ENCODE data around the gene AP5S1.
"Not testable (repeated sequence)": the region's sequence is repeated elsewhere in the genome, so short reads cannot be mapped to it uniquely, and the experiment has no call there.

AP5S1 gene

DNA sequence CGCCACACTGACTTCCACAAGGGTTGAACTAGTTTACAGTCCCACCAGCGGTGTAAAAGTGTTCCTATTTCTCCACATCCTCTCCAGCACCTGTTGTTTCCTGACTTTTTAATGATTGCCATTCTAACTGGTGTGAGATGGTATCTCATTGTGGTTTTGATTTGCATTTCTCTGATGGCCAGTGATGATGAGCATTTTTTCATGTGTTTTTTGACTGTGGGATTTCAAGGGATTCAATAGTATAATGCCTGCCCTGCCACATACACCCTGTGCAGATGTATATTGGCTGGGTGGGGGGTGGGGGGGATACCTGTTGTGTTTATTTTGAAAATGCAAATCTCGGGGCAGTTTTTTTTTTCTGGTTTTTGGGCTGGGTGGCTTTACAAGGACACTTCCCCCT lies 26.2 kb upstream of the AP5S1 start:
- DNase-seq (ENCODE audit: low spot score), result not testable (repeated sequence)

DNA sequence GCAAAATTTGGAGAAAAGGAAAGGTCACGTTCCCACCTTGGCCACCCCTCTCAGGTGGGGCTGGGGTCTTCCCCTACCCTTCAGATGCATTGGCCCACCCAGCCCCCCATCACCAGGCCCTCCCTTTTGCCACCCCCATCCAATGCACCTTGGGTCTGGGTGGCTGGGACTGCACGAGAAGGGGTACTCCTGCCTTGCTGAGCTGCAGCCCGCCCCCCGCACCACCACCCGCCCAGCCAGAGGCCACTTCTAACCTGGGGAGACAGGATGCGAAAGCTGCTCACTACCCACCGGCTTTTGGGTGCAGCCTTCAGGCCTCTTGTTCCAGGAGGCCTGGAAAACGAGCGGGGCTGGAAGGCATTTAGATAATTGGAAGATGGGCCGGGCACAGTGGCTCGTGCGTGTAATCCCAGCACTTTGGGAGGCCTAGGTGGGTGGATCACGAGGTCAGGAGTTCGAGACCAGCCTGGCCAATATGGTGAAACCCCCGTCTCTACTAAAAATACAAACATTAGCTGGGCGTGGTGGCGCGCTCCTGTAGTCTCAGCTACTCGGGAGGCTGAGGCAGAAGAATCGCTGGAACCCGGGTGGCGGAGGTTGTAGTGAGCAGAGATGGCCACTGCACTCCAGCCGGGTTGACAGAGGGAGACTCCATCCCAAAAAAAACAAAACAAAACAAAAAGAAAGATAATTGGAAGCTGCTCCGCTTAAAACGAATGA lies 25.5 kb upstream of the AP5S1 start:
- DNase-seq (ENCODE audit: low spot score), result no peak

DNA sequence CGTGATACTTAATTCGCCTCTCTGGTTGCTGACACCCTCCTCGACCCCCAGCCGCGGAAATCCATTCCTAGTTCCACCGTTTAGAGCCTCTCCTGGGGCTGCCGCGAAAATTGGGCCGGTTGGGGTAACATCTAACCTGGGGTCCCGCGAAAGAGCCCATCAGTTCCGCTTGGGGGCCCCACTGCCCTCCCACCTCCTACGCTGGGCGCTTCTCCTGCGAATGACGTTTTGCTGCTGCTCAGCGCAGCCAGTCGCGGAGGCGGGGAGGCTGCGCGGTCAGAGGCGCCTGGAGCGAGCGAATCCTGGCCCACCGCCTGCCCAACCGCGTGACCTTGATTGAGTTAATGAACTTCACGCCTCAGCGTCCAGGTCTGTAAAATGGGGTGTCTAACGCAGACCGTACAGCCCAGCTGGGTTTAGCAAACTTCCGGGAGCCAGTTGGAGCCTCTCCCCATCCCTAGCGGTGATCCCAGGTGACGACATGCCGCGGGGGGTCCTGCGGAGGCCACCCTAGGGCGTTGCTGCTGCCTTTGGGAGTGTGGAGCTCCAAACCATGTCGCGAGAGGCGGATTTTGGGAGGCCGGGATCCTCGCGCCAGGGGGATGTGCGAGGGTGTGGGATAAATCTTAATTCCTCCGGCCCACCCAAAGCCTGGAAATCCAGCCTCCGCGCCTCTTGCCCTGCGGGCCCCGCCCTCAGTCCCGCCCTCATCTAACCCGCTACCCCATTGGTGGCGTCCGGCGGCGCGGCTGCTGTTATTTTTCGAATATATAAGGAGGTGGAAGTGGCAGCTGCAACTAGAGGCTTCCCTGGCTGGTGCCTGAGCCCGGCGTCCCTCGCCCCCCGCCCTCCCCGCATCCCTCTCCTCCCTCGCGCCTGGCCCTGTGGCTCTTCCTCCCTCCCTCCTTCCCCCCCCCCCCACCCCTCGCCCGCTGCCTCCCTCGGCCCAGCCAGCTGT lies 24.6 kb upstream of the AP5S1 start, which contains the start of gene CDC25B:
Gene CDC25B, plus strand, starts transcription at position 800 of the 958 bp plus-strand sequence. CDS start 222 bp downstream, outside the sequence.
- peak; percentile 94 for DNase-seq (ENCODE audit: low spot score)

DNA sequence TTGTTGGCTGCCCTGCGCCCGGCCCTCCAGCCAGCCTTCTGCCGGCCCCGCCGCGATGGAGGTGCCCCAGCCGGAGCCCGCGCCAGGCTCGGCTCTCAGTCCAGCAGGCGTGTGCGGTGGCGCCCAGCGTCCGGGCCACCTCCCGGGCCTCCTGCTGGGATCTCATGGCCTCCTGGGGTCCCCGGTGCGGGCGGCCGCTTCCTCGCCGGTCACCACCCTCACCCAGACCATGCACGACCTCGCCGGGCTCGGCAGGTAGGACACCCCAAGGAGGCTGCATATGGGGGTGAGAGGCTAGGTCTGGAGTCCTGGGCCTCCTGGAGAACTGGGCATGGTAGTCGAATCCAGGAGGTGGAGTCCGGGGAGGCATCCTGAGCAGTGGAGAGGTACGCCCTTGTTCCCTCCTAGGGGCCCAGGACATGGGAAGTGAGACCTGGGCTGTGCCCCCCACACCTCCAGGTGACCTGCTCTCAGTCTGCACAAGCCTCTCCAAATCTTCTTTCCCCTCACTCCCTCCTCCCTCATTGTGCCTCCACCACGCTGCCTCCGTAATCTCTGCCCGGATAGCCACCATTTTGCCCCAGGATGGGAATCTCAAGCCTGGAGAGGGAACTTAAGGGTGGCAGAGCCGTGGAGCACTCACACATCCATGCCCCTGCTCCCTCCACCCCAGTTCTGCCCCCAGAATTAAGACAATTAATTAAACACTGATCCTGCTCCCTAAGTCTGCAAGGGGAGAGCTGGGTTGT lies 23.7 kb upstream of the AP5S1 start:
- DNase-seq (ENCODE audit: low spot score), result no peak

DNA sequence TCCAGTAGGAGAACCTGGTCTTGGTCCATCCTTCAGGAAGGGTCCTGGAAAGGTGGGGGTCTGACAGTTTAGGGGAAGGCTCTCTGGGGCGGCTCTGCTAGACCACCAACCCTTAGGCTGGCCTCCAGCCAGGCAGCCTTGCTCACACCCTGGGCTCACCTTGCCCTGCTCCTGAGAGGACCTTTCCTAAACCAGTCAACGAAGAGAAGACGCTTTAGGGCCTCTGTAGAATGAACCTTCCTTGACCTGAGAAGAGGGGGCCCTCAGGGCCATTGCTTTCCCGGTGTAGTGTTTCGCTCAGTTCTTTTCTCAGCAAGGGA lies 23.2 kb upstream of the AP5S1 start:
- no peak for DNase-seq (ENCODE audit: low spot score)

DNA sequence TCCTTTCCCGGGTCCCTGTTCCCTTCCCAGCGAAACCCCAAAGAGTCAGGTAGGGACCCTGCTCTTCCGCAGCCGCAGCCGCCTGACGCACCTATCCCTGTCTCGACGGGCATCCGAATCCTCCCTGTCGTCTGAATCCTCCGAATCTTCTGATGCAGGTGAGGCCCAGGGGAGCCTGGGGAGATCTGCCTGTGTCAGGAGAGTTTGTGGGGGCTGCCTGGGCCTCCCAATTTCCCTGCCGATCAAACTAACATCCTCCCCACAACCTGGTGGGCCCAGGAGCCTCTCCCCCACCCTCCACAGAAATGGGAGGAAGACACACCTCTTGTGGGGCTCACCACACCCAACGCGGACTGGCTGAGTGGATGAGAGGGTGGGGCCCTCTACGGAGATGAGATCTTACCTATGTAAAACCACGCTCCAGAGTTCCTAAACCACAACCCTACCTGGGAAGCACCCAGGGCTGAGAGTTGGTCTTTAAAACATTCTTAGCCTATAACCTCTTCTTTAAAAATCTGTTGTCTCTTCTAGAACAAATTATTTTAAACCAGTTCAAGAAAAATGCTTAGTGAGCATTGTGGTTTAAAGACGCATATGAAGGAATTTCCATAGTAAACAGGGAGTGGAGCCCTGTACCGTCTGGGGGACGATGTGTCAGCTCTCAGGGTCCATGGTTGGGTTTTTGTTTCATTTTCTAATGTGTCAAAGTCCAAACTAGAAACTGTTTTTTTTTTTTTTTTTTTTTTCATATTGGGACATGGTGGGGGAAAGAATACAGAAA lies 22.6 kb upstream of the AP5S1 start:
- no peak for DNase-seq (ENCODE audit: low spot score)

DNA sequence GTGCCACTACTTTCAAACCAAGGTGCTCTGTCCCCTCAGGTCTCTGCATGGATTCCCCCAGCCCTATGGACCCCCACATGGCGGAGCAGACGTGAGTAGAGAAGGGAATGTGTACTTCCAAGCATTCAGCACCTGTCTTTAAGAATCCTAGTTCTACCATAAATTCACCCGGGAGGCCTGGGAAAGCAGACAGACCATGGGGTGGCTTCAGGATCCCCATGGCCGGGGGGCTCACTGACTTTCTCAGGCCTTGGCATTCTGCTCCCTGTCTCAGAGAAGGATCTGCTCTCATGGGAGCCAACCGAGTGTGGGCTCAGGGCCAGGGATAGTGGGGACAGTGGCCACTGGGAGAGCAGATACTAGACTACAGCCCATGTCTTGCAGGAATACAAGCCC lies 22.0 kb upstream of the AP5S1 start:
- no peak for DNase-seq (ENCODE audit: low spot score)

DNA sequence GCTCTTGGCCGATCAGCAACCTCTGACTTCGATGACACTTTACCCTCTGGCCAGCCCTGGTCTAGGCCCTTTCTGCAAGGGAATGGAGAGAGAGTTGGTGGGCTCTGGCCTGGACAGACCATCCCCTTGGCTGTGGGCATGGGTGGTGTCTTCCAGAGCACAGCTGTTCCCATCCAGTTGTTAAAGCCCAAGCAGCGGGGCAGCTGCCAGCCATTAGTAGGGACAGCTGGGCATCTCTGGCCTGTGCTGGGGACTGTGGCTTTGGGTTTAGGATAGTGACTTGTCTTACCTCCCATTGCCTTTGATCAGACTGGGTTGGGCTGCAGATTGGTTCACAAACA lies 21.5 kb upstream of the AP5S1 start:
- DNase-seq (ENCODE audit: low spot score), result no peak

DNA sequence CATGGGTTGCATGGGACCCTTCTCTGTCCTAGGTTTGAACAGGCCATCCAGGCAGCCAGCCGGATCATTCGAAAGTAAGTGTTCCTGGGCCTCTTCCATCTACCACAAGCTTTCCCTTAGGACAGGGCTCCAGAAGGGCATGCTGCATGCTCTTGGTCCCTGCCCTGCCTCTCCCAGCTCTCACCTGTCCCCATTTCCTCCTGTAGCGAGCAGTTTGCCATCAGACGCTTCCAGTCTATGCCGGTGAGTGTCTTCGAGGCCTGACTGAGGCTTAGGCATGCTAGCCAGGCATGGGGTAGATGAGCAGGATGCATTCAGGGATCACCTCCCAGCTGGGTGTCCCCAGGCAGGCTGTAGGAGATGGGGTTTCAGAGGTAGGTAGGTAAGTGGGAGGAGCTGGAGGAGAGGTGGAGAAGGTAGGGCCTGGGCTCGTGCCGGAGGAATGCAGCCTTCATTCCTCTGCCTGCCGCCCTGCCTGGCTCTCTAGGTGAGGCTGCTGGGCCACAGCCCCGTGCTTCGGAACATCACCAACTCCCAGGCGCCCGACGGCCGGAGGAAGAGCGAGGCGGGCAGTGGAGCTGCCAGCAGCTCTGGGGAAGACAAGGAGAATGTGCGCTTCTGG lies 20.0 kb upstream of the AP5S1 start:
- DNase-seq (ENCODE audit: low spot score), result no peak

DNA sequence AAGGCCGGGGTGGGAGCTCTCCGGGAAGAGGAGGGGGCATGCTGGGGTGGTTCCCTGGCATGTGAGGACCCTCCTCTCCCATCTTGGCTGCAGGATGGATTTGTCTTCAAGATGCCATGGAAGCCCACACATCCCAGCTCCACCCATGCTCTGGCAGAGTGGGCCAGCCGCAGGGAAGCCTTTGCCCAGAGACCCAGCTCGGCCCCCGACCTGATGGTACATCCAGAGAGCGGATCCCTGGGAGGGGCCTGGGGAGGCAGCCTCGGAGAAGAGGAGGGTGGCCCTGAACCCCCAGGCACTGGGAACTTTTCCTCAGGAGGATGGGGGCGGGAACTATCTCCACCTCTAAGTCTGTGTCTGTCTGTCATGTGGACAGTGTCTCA lies 19.5 kb upstream of the AP5S1 start:
- no peak for DNase-seq (ENCODE audit: low spot score)

DNA sequence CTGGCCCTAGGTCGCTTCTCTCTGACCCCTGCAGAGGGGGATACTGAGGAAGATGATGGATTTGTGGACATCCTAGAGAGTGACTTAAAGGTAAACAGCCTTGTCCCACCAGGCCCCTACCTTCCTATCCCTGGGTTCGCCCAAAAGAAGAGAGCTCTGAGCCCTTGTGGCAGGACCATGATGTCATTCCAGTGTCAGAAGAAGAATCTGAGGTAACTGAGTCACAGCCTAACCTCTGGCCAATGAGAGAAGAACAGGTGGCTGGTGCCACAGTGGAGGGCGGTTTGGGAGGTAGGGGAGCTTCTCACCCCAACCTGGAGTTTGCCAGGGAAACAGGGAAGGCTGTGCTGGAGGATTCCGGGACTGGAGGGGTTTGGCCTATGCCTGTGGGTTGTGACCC lies 19.0 kb upstream of the AP5S1 start:
- DNase-seq (ENCODE audit: low spot score), result no peak

DNA sequence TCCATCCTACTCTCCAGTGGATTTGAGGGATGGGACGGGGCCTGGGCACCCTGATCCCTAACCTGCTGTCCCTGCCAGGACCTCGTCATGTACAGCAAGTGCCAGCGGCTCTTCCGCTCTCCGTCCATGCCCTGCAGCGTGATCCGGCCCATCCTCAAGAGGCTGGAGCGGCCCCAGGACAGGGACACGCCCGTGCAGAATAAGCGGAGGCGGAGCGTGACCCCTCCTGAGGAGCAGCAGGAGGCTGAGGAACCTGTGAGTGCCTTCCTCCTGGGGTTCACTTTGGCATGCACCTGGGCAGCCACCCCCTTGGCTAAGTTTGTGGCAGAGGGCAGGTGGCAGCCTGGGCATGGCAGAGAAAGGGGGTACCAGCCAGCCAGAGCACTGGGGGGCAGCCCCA lies 18.5 kb upstream of the AP5S1 start:
- no peak for DNase-seq (ENCODE audit: low spot score)

DNA sequence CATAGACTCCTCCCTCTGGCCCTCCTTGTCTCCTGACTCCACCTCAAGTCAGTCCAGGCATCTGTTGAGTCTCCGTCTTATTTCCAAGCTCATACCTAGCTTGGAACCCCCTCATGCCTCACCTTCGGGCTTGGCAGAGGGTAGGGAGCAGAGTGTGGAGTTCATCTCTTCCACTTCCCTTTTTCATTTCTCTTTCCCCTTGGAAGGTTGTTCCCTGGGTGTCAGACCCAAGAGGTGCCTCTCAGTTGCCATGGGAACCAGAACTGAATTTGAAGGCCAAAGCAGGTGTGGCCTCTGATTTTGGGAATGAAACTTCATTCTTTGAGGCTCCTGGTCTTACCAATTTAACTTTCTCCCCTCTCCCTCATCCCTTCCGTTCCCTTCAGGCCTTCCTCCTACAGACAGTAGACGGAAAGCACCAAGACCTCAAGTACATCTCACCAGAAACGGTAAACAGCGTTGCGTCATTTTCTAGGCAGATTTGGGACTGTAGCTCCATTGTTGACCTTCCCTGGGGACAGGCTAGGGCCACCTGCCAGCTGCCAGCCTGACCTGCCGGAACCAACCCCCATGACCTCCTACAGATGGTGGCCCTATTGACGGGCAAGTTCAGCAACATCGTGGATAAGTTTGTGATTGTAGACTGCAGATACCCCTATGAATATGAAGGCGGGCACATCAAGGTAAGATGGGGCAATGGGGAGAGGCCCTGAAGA lies 17.7 kb upstream of the AP5S1 start:
- no peak for DNase-seq (ENCODE audit: low spot score)

DNA sequence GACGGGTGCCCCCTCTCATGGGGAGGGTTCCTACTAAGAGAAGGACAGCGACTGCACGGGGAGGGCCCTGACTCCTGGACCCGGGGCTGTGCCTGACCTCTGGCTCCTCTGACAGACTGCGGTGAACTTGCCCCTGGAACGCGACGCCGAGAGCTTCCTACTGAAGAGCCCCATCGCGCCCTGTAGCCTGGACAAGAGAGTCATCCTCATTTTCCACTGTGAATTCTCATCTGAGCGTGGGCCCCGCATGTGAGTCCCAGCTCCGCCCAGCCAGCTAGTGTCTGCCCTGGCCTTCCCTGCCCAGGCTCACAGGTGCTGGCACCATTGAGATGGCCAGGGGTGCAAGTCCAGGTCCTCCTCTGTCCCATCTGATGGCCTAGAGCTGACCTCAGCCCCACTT lies 17.1 kb upstream of the AP5S1 start:
- DNase-seq (ENCODE audit: low spot score), result no peak

DNA sequence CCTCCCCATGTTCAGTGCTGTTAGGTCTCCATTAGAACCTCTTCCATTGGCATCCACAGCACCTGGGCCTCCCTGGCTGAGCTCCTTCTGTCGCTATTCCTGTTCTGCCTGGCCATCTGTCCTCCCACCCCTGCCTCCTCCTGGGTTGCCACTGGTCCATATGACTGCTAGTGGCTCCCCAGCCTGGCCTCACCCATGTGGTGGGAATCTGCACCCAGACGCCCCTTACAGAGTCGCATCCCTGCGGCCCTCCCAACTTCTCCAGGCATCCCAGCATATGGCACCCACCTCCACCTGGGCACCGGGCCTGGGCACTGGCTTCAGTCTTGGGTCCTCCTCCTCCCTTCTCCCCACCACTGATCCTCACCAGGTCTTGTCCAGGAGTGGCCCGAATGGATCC lies 16.5 kb upstream of the AP5S1 start:
- DNase-seq (ENCODE audit: low spot score), result no peak

DNA sequence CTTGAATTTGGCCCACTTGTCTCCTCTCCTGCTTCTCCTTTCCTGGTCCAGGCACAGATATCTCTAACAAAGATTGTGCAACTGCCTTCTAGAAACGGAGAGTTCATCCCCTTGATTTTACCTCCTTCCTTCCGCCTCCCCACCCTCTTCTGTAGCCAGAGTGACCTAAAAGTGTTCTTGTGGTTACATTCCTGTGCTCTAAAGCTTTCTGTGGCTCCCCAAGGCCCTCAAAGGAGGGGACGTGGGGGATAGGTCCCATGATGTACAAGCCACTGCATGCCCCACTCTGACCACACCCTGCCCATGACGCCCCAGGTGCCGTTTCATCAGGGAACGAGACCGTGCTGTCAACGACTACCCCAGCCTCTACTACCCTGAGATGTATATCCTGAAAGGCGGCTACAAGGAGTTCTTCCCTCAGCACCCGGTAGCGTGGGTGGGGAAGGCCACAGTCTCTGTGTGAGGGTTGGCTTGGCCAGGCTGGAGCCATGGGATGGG lies 16.0 kb upstream of the AP5S1 start:
- DNase-seq (ENCODE audit: low spot score), result no peak

DNA sequence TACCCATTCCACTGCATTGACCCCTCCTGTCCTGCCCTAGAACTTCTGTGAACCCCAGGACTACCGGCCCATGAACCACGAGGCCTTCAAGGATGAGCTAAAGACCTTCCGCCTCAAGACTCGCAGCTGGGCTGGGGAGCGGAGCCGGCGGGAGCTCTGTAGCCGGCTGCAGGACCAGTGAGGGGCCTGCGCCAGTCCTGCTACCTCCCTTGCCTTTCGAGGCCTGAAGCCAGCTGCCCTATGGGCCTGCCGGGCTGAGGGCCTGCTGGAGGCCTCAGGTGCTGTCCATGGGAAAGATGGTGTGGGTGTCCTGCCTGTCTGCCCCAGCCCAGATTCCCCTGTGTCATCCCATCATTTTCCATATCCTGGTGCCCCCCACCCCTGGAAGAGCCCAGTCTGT lies 15.6 kb upstream of the AP5S1 start:
- no peak for DNase-seq (ENCODE audit: low spot score)

DNA sequence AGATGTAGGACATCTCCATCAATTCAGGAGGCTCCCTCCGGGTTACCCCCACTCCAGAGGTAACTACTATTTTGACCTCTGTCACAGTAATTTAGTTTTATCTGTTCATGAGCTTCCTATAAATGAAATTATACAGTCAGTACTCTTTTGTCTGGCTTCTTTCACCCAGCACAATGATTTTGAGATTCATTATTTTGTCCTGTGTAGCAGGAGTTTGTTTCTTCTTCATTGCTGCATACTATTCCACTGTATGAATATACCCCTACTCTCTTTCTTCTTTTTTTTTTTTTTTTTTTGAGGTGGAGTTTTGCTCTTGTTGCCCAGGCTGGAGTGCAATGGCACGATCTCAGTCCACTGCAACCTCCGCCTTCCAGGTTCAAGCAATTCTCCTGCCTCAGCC lies 11.8 kb upstream of the AP5S1 start:
- DNase-seq (ENCODE audit: low spot score), result no peak

DNA sequence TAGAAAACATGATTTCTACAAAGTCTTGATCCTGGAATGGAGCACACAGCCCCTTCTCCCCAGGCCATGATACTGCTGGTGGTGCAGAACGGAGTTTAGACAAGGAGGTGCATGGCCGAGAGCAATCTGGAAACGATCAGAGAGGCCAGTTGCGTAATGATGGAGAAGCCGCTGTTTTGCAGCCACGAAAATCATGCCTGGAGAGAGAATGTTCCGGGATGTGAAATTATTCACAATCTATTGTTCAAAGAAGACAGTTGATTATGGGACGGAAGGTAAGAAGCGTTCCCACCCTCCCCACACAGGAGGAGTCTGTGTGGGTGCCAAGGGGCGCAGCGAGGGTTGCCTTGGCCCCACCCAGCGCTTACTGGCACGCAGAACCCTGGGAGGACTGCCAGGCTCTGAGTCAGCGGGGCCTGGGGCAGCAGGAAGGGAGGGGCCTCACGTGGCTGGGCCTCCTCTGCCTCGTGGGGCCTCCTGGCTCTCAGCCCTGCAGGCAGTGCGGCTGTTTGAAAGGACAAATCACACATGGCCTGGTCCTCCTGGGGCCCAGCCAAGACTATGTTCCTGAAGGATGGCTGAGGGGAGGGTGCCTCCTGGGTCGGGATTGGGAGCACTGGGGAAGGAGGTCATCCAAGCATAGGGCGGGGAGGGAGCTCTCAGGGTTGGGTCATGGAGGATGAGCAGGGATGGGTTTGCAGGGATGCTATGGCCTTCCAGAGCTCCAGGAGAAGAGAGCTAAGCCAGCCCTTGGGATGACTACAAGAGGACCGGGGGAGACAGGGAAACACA lies 8.7 kb upstream of the AP5S1 start:
- DNase-seq (ENCODE audit: low spot score), result peak; percentile 95

DNA sequence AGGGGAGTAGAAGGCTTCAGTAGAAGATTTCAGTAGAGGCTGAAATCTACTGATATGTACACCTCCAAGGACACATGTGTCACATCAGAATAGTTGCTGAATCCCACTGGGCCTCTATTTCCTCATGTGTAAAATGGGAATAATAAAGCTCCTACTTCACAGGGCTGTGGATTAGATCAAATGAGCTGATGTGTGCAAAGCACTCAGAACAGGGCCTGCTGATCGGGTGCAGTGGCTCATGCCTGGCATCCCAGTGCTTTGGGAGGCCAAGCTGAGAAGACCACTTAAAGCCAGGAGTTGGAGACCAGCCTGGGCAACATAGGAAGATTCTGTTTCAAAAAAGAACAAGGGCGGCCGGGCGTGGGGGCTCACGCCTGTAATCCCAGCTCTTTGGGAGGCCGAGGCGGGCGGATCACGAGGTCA lies 8.1 kb upstream of the AP5S1 start:
- no peak for DNase-seq (ENCODE audit: low spot score)
